ENCODE measurements around the gene ZNF263. TPM values are rescaled to one million over a fixed set of nuclear protein-coding genes. Genes with fewer than 3 reads are reported as not detected.

Gene ZNF263
- total and polyA plus RNA-seq, 2 of the 13 experiments (the other 11 are each of a cell fraction or from before 2014, with no cell fraction given) = 10.2 to 41.2 TPM

DNA sequence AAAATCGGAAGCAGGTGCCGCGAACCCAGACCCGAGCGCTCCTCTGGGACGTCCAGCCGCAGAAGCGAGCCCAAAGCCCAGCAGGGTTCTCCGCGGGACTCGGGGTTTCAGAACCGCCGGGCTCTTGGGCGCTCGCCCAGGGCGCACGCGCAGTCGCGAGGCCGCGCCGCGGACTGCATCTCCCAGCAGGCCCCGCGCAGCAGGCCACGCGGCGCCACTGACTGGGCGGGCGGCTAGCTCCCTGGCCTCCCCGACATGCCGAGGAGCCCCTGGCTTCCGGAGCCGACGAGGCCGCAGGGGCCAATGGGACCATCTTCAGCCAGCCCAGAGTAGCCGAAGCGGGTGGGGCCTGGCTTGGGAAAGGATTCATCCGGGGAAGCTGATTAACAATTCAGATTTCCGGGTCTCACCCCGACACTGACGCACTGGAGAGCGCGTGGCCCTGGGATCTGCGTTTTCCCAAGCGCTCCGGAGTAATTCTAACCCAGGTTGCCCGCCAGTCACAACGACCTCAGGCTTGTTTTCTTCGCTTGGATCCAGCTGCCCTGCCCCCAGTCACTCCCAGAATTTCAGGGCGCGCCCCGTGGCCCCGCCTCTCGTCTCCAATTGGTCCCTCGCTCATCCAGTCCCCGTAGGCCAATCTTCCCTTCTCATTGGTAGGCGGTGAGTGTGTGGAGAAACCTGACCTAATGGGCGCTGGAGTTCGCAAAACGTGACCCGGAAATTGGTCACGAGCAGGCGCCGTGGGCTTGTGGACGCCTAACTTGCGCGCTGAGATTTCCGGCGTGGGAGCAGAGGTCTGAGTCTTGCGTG, at the start of gene ZNF263 (continued):
- TF ChIP-seq, protein P1, sequence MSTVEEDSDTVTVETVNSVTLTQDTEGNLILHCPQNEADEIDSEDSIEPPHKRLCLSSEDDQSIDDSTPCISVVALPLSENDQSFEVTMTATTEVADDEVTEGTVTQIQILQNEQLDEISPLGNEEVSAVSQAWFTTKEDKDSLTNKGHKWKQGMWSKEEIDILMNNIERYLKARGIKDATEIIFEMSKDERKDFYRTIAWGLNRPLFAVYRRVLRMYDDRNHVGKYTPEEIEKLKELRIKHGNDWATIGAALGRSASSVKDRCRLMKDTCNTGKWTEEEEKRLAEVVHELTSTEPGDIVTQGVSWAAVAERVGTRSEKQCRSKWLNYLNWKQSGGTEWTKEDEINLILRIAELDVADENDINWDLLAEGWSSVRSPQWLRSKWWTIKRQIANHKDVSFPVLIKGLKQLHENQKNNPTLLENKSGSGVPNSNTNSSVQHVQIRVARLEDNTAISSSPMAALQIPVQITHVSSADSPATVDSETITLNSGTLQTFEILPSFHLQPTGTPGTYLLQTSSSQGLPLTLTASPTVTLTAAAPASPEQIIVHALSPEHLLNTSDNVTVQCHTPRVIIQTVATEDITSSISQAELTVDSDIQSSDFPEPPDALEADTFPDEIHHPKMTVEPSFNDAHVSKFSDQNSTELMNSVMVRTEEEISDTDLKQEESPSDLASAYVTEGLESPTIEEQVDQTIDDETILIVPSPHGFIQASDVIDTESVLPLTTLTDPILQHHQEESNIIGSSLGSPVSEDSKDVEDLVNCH (CRISPR knock-in tag; IDR thresholded peaks at IDR 0.05) = peak; percentile 77; the same call in 1 of the 2 replicates
- peak; percentile 28 for TF ChIP-seq ZBTB14 (CRISPR knock-in tag; IDR thresholded peaks at IDR 0.05)
- TF ChIP-seq TOE1 (CRISPR knock-in tag; IDR thresholded peaks at IDR 0.05) = no peak
- TF ChIP-seq POLR2A (IDR thresholded peaks at IDR 0.05; ENCODE audit: insufficient read depth in 1 of 2, low read depth in 2 of 2, low read length in 2 of 2) = peak; percentile 68 to 89
- peak; percentile 46 for TF ChIP-seq CBX1 (IDR thresholded peaks at IDR 0.05; ENCODE audit: low read depth)
- 0 out of 2 replicates have a peak, but pooled peaks have one; percentile 27 for TF ChIP-seq ATF7-NPFF (CRISPR knock-in tag; IDR thresholded peaks at IDR 0.05; ENCODE audit: low read depth)
- TF ChIP-seq, protein P2, sequence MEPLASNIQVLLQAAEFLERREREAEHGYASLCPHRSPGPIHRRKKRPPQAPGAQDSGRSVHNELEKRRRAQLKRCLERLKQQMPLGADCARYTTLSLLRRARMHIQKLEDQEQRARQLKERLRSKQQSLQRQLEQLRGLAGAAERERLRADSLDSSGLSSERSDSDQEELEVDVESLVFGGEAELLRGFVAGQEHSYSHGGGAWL (CRISPR knock-in tag; IDR thresholded peaks at IDR 0.05) = peak; percentile 22; the same call in 1 of the 2 replicates
- TF ChIP-seq MYC (CRISPR knock-in tag; IDR thresholded peaks at IDR 0.05; ENCODE audit: borderline replicate concordance) = peak; percentile 89
- TF ChIP-seq, protein P3, sequence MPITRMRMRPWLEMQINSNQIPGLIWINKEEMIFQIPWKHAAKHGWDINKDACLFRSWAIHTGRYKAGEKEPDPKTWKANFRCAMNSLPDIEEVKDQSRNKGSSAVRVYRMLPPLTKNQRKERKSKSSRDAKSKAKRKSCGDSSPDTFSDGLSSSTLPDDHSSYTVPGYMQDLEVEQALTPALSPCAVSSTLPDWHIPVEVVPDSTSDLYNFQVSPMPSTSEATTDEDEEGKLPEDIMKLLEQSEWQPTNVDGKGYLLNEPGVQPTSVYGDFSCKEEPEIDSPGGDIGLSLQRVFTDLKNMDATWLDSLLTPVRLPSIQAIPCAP (CRISPR knock-in tag; IDR thresholded peaks at IDR 0.05; ENCODE audit: low read depth) = no peak
- TF ChIP-seq NFIB (CRISPR knock-in tag; IDR thresholded peaks at IDR 0.05; ENCODE audit: borderline replicate concordance) = no peak
- no peak for TF ChIP-seq DPF2 (CRISPR knock-in tag; IDR thresholded peaks at IDR 0.05; ENCODE audit: borderline replicate concordance, low read depth)
- TF ChIP-seq, protein P4, sequence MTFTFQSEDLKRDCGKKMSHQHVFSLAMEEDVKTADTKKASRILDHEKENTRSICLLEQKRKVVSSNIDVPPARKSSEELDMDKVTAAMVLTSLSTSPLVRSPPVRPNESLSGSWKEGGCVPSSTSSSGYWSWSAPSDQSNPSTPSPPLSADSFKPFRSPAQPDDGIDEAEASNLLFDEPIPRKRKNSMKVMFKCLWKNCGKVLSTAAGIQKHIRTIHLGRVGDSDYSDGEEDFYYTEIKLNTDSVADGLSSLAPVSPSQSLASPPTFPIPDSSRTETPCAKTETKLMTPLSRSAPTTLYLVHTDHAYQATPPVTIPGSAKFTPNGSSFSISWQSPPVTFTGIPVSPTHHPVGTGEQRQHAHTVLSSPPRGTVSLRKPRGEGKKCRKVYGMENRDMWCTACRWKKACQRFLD (CRISPR knock-in tag; IDR thresholded peaks at IDR 0.05; ENCODE audit: borderline replicate concordance) = peak; percentile 73; the same call in 1 of the 2 replicates
- no peak for TF ChIP-seq ZNF496 (CRISPR knock-in tag; IDR thresholded peaks at IDR 0.05; ENCODE audit: insufficient replicate concordance)
- TF ChIP-seq TEAD3 (CRISPR knock-in tag; optimal IDR thresholded peaks at IDR 0.05; ENCODE audit: borderline replicate concordance) = peak; percentile 57
- no peak for TF ChIP-seq TCF12 (IDR thresholded peaks at IDR 0.05)
- peak; percentile 69; the same call in 1 of the 2 replicates for TF ChIP-seq TCF12 (CRISPR knock-in tag; IDR thresholded peaks at IDR 0.05)
- peak; percentile 31; the same call in 1 of the 2 replicates for TF ChIP-seq PPARG (CRISPR knock-in tag; conservative IDR thresholded peaks at IDR 0.05)
- peak; percentile 21; the same call in 1 of the 2 replicates for TF ChIP-seq ZNF766 (CRISPR knock-in tag; IDR thresholded peaks at IDR 0.05; ENCODE audit: borderline replicate concordance)
- TF ChIP-seq, protein P5, sequence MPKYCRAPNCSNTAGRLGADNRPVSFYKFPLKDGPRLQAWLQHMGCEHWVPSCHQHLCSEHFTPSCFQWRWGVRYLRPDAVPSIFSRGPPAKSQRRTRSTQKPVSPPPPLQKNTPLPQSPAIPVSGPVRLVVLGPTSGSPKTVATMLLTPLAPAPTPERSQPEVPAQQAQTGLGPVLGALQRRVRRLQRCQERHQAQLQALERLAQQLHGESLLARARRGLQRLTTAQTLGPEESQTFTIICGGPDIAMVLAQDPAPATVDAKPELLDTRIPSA (CRISPR knock-in tag; IDR thresholded peaks at IDR 0.05; ENCODE audit: borderline replicate concordance) = no peak; the same call in 1 of the 2 replicates
- TF ChIP-seq RBFOX2 (IDR thresholded peaks at IDR 0.05; ENCODE audit: low read depth, low read length) = peak; percentile 98
- peak; percentile 2; the same call in 1 of the 2 replicates for TF ChIP-seq SRY (CRISPR knock-in tag; IDR thresholded peaks at IDR 0.05)

Measured in HepG2 (cell line).